Common myeloid progenitor, CD34-positive (primary cell): ENCODE measurements around the gene RTBDN.
"Not testable (repeated sequence)": the region's sequence is repeated elsewhere in the genome, so short reads cannot be mapped to it uniquely, and the experiment has no call there.

Source experiments
- CTCF ChIA-PET: fragments of 350-600 bp; sonication (Branson Sonifier 250); formaldehyde crosslinking; loops from one replicate; lab custom pipeline; 2021; ENCODE audit warnings: antibody characterized with exemption; lab: Charles Lee
- POLR2A ChIA-PET: fragments of 350-600 bp; sonication (Branson Sonifier 250); formaldehyde crosslinking; loops from one replicate; lab custom pipeline; 2021; ENCODE audit warnings: antibody characterized with exemption; lab: Charles Lee
- DNase-seq, 3 donors: peaks; one replicate each; pipeline versions ENCODE4 v3.0.0 to v3.0.0-alpha.2; 2013
- H3K27ac ChIP-seq, 2 experiments: 1 replicate in 1 of 2; 2 replicates in 1 of 2; pipeline ENCODE4 v1.7.0; 2013; ENCODE audit warnings: inconsistent platforms in 2 of 2, low read length in 2 of 2, mild to moderate bottlenecking in 2 of 2, low read depth in 1 of 2, moderate library complexity in 1 of 2; ENCODE audit not compliant: severe bottlenecking in 2 of 2, insufficient read depth in 1 of 2, poor library complexity in 1 of 2
- H3K27me3 ChIP-seq, 5 experiments: replicated peaks in 2 of 5; 1 replicate in 3 of 5; 2 replicates in 2 of 5; pipeline versions ENCODE4 v1.6.1 to v1.7.0; 2013; ENCODE audit warnings: low read length in 4 of 5, mild to moderate bottlenecking in 2 of 5, moderate library complexity in 2 of 5, inconsistent platforms in 1 of 5; ENCODE audit not compliant: insufficient read depth in 5 of 5, control insufficient read depth in 4 of 5
- H3K36me3 ChIP-seq, 4 experiments: 1 replicate in 2 of 4; 2 replicates in 2 of 4; pipeline versions ENCODE4 v1.6.1 to v1.7.0; 2013; ENCODE audit warnings: low read length in 3 of 4, control low read depth in 1 of 4, mild to moderate bottlenecking in 1 of 4; ENCODE audit not compliant: control insufficient read depth in 4 of 4, insufficient read depth in 4 of 4
- H3K4me1 ChIP-seq, 4 experiments: 1 replicate in 3 of 4; 2 replicates in 1 of 4; pipeline versions ENCODE4 v1.6.1 to v1.7.1; 2013; ENCODE audit warnings: low read length in 3 of 4, mild to moderate bottlenecking in 3 of 4, control low read depth in 1 of 4, inconsistent platforms in 1 of 4, moderate library complexity in 1 of 4; ENCODE audit not compliant: control insufficient read depth in 4 of 4, insufficient read depth in 4 of 4; ENCODE audit errors: control extremely low read depth in 1 of 4
- H3K4me3 ChIP-seq, 7 experiments: 1 replicate in 4 of 7; 2 replicates in 3 of 7; pipeline versions ENCODE4 v1.5.1 to v1.7.0; 2013; ENCODE audit warnings: mild to moderate bottlenecking in 7 of 7, low read length in 6 of 7, moderate library complexity in 6 of 7, inconsistent platforms in 2 of 7, low read depth in 2 of 7, control low read depth in 1 of 7; ENCODE audit not compliant: insufficient read depth in 4 of 7, control insufficient read depth in 1 of 7; ENCODE audit errors: extremely low read depth in 1 of 7
- H3K9me3 ChIP-seq, 5 experiments: 1 replicate in 4 of 5; 2 replicates in 1 of 5; pipeline versions ENCODE4 v1.6.1 to v1.7.1; 2013; ENCODE audit warnings: low read length in 4 of 5, mild to moderate bottlenecking in 2 of 5, inconsistent platforms in 1 of 5, low read depth in 1 of 5, moderate library complexity in 1 of 5; ENCODE audit not compliant: control insufficient read depth in 4 of 5, insufficient read depth in 2 of 5; ENCODE audit errors: control extremely low read depth in 1 of 5
- WGBS: methylation state at CpG from one replicate; pipeline ENCODE4 v1.1.5; 2013; ENCODE audit not compliant: insufficient coverage; 5-methylcytosine and 5-hydroxymethylcytosine counted together

The RTBDN gene

DNA sequence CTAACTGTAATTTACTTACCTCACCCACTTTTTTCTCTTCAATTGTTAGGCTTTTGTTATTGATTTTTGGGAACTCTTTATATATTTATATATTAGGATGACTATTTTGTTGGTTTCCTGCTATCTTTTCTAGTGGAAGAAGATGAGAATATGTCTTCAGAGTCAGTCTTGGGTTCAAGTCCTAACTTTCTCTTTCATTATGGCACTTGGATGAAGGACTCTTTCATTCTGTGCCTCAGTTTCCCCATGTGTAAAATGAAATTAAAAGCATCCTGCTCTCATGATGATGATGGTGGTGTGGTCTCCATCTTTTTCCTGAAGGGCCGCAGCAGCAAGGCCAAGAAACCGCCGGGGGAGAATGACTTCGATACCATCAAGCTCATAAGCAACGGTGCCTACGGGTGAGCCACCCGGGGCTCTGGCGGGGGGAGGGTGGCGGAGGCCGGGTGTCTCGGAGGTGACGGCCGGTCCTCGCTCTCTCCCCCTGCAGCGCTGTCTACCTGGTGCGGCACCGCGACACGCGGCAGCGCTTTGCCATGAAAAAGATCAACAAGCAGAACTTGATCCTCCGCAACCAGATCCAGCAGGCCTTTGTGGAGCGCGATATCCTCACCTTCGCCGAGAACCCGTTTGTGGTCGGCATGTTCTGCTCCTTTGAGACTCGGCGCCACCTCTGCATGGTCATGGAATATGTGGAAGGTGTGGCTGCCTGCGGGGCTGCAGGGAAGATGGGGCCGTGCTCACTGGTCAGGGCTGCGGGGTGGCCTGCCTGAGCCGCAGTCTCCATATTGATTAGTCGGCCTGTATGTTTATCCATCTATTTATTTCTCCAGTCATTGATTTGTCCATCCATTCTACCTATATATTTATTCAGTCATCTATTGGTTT is 23.9 kb upstream of the RTBDN start:
- H3K4me3 ChIP-seq: no peak overlapping the region
- no peak for DNase-seq
- peaks cover 0 to 1% (median 0%) of the 10 kb centered on the region in 5 experiments for H3K27me3 ChIP-seq
- POLR2A ChIA-PET: no interaction called here
- H3K27ac ChIP-seq: no peak overlapping the region
- CTCF ChIA-PET: interaction anchor here (0.7 kb wide), 1 partner anchor 295 kb away, joined by 3 read pairs; no protein-coding TSS in a partner anchor
- 97% methylated on average over 34 of the region's 35 CpGs for WGBS
- peaks cover 0 to 2% (median 0%) of the 10 kb centered on the region in 4 experiments for H3K36me3 ChIP-seq
- H3K9me3 ChIP-seq: peaks cover 0 to 2% (median 0%) of the 10 kb centered on the region in 5 experiments
- H3K4me1 ChIP-seq: no peaks in the 10 kb centered on the region

- Histone ChIP-seq H3K36me3 (peaks cover 0 to 2% (median 0%) of the 10 kb centered on the region in 4 experiments), H3K4me3 (no peak overlapping the region), H3K4me1 (no peaks in the 10 kb centered on the region), H3K27ac (no peak overlapping the region), H3K27me3 (no peaks in the 10 kb centered on the region), H3K9me3 (peaks cover 0 to 2% (median 0%) of the 10 kb centered on the region in 5 experiments)
- no CpG with 5 or more reads among the region's 1 CpG for WGBS
- POLR2A ChIA-PET: interaction anchor here (0.6 kb wide), 2 partner anchors 21 to 1400 kb away, joined by 3 to 5 read pairs; no protein-coding TSS in a partner anchor
- no peak for DNase-seq
- CTCF ChIA-PET: interaction anchor here (0.9 kb wide), 1 partner anchor 9 kb away, joined by 4 read pairs; no protein-coding TSS in a partner anchor
These were observed 22.3 kb upstream of the RTBDN start for GRCh38 chr19:12856653-12857052.

DNA sequence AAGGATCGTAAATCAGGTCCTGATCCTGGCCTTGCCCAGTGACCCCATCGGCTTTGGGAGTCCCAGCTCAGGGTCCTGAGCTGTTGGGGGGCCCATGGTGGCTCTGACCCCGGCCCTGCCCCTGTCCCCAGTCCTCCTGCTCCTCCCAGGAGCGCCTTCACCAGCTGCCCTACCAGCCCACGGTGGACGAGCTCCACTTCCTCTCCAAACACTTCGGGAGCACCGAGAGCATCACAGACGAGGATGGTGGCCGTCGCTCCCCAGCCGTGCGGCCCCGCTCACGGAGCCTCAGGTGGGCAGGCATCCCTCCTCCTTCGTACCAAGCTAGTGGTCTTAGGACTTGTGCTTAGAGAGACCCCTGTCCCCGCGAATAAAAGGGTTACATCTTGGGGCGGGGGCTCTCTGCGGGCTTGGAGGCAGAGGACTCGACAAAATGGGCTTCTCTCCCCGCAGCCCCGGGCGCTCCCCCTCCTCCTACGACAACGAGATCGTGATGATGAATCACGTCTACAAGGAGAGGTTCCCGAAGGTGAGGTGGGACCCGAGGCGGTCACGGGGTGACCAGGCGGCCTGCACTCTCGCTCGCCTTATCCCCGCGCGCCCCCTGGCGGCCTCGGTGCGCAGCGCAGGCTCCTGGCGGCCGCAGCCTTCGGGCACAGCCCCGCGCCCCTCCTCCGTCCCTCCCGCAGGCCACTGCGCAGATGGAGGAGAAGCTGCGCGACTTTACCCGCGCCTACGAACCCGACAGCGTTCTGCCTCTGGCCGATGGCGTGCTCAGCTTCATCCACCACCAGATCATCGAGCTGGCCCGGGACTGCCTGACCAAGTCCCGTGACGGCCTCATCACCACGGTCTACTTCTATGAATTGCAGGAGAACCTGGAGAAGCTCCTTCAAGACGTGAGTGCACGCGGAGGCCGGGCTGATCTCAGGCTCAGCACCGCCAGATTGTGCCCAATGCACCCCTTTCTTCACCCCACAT is 13.1 kb upstream of the RTBDN start:
- peaks cover 0 to 22% (median 6%) of the 10 kb centered on the region in 5 experiments for H3K27me3 ChIP-seq
- H3K4me1 ChIP-seq: peaks cover 0 to 11% (median 8%) of the 10 kb centered on the region in 4 experiments
- 12% methylated on average over 64 of the region's 69 CpGs for WGBS
- H3K4me3 ChIP-seq: peak overlapping the region in 3 of 7 experiments; percentile 25 to 68 (median 46)
- H3K27ac ChIP-seq: no peak overlapping the region
- ChIA-PET CTCF (interaction anchor here (0.6 to 3.3 kb wide), 38 partner anchors 9 to 171 kb away, joined by 3 to 18 read pairs (median 4); partner anchors contain the start of genes CALR, FARSA, GCDH and PRDX2), POLR2A (interaction anchor here (0.8 to 1.2 kb wide), 2 partner anchors 70 to 166 kb away, joined by 3 read pairs; no protein-coding TSS in a partner anchor)
- no peaks in the 10 kb centered on the region for H3K36me3 ChIP-seq
- DNase-seq: peak; percentile 81 to 91 (median 90)
- H3K9me3 ChIP-seq: no peaks in the 10 kb centered on the region

GRCh38 chr19:12846613-12847012 is 12.2 kb upstream of the RTBDN start:
- Histone ChIP-seq H3K4me1 (peaks cover 0 to 11% (median 8%) of the 10 kb centered on the region in 4 experiments), H3K27me3 (peaks cover under 1 to 28% (median 8%) of the 10 kb centered on the region in 5 experiments)
- H3K4me3 ChIP-seq, H3K36me3 ChIP-seq, H3K27ac ChIP-seq, POLR2A ChIA-PET, DNase-seq, H3K9me3 ChIP-seq: not testable (repeated sequence)
- CTCF ChIA-PET: interaction anchor here (0.6 to 3.3 kb wide), 23 partner anchors 8 to 169 kb away, joined by 3 to 18 read pairs (median 6); partner anchors contain the start of gene FARSA
- WGBS: 33% methylated on average over 1 of the region's 7 CpGs

DNA sequence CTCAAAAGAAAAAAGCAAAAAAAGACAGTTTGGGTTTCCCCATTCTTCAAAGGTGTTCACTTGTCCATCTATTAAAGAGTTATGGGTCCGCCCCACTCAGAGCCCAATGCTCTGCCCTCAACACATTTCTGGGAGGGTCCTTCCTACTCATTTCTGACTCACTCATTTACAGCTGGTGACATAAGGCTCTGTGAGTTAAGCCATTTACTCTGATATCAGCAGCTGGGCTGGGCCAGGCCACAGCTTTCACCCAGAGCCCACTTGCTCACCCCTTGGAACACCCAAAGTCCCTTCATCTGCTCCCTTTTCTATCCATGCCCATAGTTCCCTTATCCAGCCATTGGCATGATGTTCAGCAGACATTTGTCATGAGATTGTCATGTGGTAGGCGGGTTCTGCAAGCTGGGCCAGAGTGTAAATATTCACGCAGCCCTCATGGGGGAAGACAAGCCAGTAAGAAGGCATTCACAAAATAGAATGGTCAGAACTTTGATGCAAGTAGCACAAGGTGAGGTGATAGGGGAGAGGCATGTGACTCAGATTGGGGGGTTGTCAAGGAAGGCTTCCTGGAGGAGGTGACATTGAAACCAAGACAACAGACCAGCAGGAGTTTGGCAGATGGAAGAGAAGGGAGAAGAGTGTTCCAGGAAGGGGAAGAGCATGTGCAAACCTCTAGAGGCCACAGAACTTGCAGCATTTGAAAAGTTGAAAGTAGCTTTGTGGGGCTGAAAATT is 9.8 kb upstream of the RTBDN start:
- peaks cover 2 to 23% (median 14%) of the 10 kb centered on the region in 4 experiments for H3K4me1 ChIP-seq
- H3K4me3 ChIP-seq: no peak overlapping the region
- no peaks in the 10 kb centered on the region for H3K36me3 ChIP-seq
- no peak overlapping the region for H3K27ac ChIP-seq
- 97% methylated on average over 3 of the region's 3 CpGs for WGBS
- peaks cover 0 to 2% (median 0%) of the 10 kb centered on the region in 5 experiments for H3K9me3 ChIP-seq
- peaks cover 5 to 53% (median 17%) of the 10 kb centered on the region in 5 experiments for H3K27me3 ChIP-seq
- no peak for DNase-seq
- ChIA-PET POLR2A (no interaction called here), CTCF (no interaction called here)

- CTCF ChIA-PET: no interaction called here
These were observed 8.9 kb upstream of the RTBDN start for GRCh38 chr19:12843328-12843727.

More at GRCh38 chr19:12843328-12843727, 8.9 kb upstream of the RTBDN start:
- peaks cover 0 to 2% (median 0%) of the 10 kb centered on the region in 5 experiments for H3K9me3 ChIP-seq
- 94% methylated on average over 9 of the region's 11 CpGs for WGBS
- H3K4me3 ChIP-seq: no peak overlapping the region
- H3K4me1 ChIP-seq: peaks cover 2 to 31% (median 21%) of the 10 kb centered on the region in 4 experiments
- DNase-seq: no peak
- H3K36me3 ChIP-seq: no peaks in the 10 kb centered on the region
- H3K27ac ChIP-seq: no peak overlapping the region
- H3K27me3 ChIP-seq: peaks cover 5 to 59% (median 21%) of the 10 kb centered on the region in 5 experiments
- POLR2A ChIA-PET: no interaction called here
